HepG2 (cell line): ENCODE data around the gene MYL6. TPM values are rescaled to one million over a fixed set of nuclear protein-coding genes. Genes with fewer than 3 reads are reported as not detected.

ENCODE experiments used
- CREB1 ChIP-seq, 2 experiments: fragments of 450-650 bp in 1 of 2; IDR thresholded peaks; 2 replicates each; pipeline ENCODE4 v1.6.1; 2016 to 2017; ENCODE audit warnings: control low read depth in 1 of 2, mild to moderate bottlenecking in 1 of 2, missing compliant biosample characterization in 1 of 2, missing genetic modification characterization in 1 of 2
- ETV6 ChIP-seq: sonication (generic); formaldehyde crosslinking; conservative IDR thresholded peaks from 2 replicates; pipeline ENCODE4 v1.4.0; 2020; ENCODE audit warnings: missing genetic modification reagents
- IRF2 ChIP-seq: IDR thresholded peaks from 2 replicates; pipeline ENCODE4 v1.6.1; 2018; ENCODE audit warnings: missing genetic modification reagents, missing compliant biosample characterization
- KDM3A ChIP-seq: IDR thresholded peaks from 2 replicates; pipeline ENCODE4 v1.6.1; 2018; ENCODE audit warnings: low read depth, missing compliant biosample characterization
- RORA ChIP-seq: sonication (generic); formaldehyde crosslinking; IDR thresholded peaks from 2 replicates; pipeline ENCODE4 v1.5.0; 2020; ENCODE audit warnings: mild to moderate bottlenecking, missing genetic modification reagents, moderate library complexity
- TCF7 ChIP-seq: sonication (generic); IDR thresholded peaks from 2 replicates; pipeline ENCODE4 v1.6.1; 2016; ENCODE audit warnings: antibody characterized with exemption, low read depth
- U2AF2 ChIP-seq: fragments of 200-400 bp; formaldehyde crosslinking; IDR thresholded peaks from 2 replicates; pipeline ENCODE4 v1.6.1; 2017; ENCODE audit warnings: low read depth, mild to moderate bottlenecking, low read length
- ZKSCAN5 ChIP-seq: sonication (generic); formaldehyde crosslinking; IDR thresholded peaks from 2 replicates; pipeline ENCODE4 v1.5.1; 2020; ENCODE audit warnings: mild to moderate bottlenecking, missing genetic modification reagents
- ZKSCAN8 ChIP-seq: IDR thresholded peaks from 2 replicates; pipeline ENCODE4 v1.6.1; 2016; ENCODE audit warnings: borderline replicate concordance, missing genetic modification reagents, missing compliant biosample characterization
- ZMAT3 ChIP-seq: sonication (generic); formaldehyde crosslinking; conservative IDR thresholded peaks from 2 replicates; pipeline ENCODE4 v1.7.0; 2021; ENCODE audit warnings: missing genetic modification reagents
- ZMYM2 ChIP-seq: sonication (generic); formaldehyde crosslinking; IDR thresholded peaks from 2 replicates; pipeline ENCODE4 v1.8.0; 2022; ENCODE audit warnings: mild to moderate bottlenecking, missing genetic modification reagents
- ZNF572 ChIP-seq: sonication (generic); formaldehyde crosslinking; IDR thresholded peaks from 2 replicates; pipeline ENCODE4 v1.5.1; 2020; ENCODE audit warnings: mild to moderate bottlenecking, missing genetic modification reagents
- ZNF746 ChIP-seq: sonication (generic); formaldehyde crosslinking; IDR thresholded peaks from 2 replicates; pipeline ENCODE4 v1.8.0; 2022; ENCODE audit warnings: mild to moderate bottlenecking, missing genetic modification reagents
- ZNF775 ChIP-seq: sonication (generic); formaldehyde crosslinking; IDR thresholded peaks from 2 replicates; pipeline ENCODE4 v1.4.0; 2020; ENCODE audit warnings: missing genetic modification reagents, mild to moderate bottlenecking, moderate library complexity, borderline replicate concordance
- polyA plus RNA-seq, 8 experiments: library from polyadenylated mRNA; depleted of rRNA in 3 of 8; stranded (reverse) in 7 of 8; unstranded in 1 of 8; fragments of >200 nt; fragmentation: Illumina TruSeq in 4 of 8; extraction: Trizol in 4 of 8; gene quantifications; 2 replicates each; pipeline versions ENCODE4 v1.2.1 to v1.2.3, GENCODE V29; 2011 to 2016; ENCODE audit warnings: low read depth in 4 of 8, missing spikeins in 1 of 8, mixed read lengths in 1 of 8; ENCODE audit not compliant: insufficient read depth in 1 of 8
- total RNA-seq, 5 experiments: library from RNA; depleted of rRNA; stranded (reverse); fragments of >200 nt; fragmentation: Illumina TruSeq; extraction: Trizol; gene quantifications; 2 replicates each; pipeline ENCODE4 v1.2.3, GENCODE V29; 2016; ENCODE audit warnings: low read depth in 1 of 5
- TF ChIP-seq, protein P1 (sequence below): sonication (generic); formaldehyde crosslinking; IDR thresholded peaks from 2 replicates; pipeline ENCODE4 v1.4.0; 2020; ENCODE audit warnings: missing genetic modification reagents
- TF ChIP-seq, protein P2 (sequence below): sonication (generic); formaldehyde crosslinking; IDR thresholded peaks from 2 replicates; pipeline ENCODE4 v1.4.0; 2020; ENCODE audit warnings: missing genetic modification reagents, borderline replicate concordance
- TF ChIP-seq, protein P3 (sequence below): sonication (generic); formaldehyde crosslinking; IDR thresholded peaks from 2 replicates; pipeline ENCODE4 v1.5.0; 2020; ENCODE audit warnings: mild to moderate bottlenecking, missing genetic modification reagents
- TF ChIP-seq, protein P4 (sequence below): sonication (generic); formaldehyde crosslinking; IDR thresholded peaks from 2 replicates; pipeline ENCODE4 v1.5.0; 2020; ENCODE audit warnings: mild to moderate bottlenecking, missing genetic modification reagents, moderate library complexity

MYL6 gene
- total and polyA plus RNA-seq, 2 of the 13 experiments (the other 11 are each of a cell fraction or from before 2014, with no cell fraction given) = 1,127 to 1,192 TPM

DNA sequence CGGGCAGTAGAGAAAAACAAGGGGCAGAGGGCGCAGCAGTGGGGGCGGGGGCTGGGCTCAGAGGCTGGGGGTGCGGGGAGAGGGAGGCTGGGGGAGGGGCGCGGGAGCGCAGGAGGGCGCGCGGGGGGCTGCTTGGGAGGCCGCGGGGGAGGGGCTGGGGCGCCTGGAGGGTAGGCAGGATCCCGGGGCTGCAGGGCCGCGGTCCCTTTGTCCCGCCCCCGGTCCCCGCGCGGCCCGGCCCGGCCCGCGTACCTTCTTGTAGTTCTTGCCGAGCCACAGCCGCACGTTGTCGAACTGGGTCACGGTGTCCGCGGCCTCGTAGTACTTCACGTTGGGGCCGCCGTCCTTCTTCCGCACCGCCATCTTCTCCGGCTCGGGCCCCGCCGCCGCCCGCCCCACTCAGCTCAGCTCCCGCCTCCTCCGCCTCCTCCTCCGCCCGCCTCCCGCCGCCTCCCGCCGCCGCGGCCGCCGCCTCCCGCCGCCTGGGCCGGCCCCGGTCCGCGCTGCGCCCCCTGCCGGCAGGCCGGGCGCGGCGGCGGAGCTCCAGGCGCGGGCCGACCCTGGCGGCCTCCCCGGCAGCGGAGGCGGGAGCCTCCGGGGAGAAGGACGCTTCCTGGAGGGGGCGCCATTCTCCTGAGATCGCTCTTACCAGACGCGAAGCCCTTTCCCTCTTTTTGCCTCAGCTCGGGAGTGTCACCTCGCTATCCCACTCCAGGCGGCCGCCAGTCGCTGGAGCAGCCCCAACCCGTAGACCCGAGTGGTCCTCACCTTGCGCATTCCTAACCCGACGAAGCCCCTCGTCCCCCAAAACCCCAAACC is 31.1 kb downstream of the MYL6 start, which contains the start of gene SMARCC2 (continued):
- TF ChIP-seq ZMAT3 (CRISPR knock-in tag) (0 out of 2 replicates have a peak, but pooled peaks have one; percentile 21), ZNF572 (CRISPR knock-in tag) (no peak), KDM3A (0 out of 2 replicates have a peak, but pooled peaks have one; percentile 22), ZKSCAN8 (CRISPR knock-in tag) (0 out of 2 replicates have a peak, but pooled peaks have one; percentile 14), IRF2 (CRISPR knock-in tag) (0 out of 2 replicates have a peak, but pooled peaks have one; percentile 18), RORA (CRISPR knock-in tag) (no peak), U2AF2 (no peak), ZKSCAN5 (CRISPR knock-in tag) (no peak), ZMYM2 (CRISPR knock-in tag) (no peak; the same call in 1 of the 2 replicates), ETV6 (CRISPR knock-in tag) (no peak; the same call in 1 of the 2 replicates), ZNF746 (CRISPR knock-in tag) (peak; percentile 48; the same call in 1 of the 2 replicates), CREB1 (IDR thresholded peaks at IDR 0.05) (no peak), CREB1 (CRISPR knock-in tag; IDR thresholded peaks at IDR 0.05) (no peak), TCF7 (no peak), ZNF775 (no peak)
- TF ChIP-seq, protein P1, sequence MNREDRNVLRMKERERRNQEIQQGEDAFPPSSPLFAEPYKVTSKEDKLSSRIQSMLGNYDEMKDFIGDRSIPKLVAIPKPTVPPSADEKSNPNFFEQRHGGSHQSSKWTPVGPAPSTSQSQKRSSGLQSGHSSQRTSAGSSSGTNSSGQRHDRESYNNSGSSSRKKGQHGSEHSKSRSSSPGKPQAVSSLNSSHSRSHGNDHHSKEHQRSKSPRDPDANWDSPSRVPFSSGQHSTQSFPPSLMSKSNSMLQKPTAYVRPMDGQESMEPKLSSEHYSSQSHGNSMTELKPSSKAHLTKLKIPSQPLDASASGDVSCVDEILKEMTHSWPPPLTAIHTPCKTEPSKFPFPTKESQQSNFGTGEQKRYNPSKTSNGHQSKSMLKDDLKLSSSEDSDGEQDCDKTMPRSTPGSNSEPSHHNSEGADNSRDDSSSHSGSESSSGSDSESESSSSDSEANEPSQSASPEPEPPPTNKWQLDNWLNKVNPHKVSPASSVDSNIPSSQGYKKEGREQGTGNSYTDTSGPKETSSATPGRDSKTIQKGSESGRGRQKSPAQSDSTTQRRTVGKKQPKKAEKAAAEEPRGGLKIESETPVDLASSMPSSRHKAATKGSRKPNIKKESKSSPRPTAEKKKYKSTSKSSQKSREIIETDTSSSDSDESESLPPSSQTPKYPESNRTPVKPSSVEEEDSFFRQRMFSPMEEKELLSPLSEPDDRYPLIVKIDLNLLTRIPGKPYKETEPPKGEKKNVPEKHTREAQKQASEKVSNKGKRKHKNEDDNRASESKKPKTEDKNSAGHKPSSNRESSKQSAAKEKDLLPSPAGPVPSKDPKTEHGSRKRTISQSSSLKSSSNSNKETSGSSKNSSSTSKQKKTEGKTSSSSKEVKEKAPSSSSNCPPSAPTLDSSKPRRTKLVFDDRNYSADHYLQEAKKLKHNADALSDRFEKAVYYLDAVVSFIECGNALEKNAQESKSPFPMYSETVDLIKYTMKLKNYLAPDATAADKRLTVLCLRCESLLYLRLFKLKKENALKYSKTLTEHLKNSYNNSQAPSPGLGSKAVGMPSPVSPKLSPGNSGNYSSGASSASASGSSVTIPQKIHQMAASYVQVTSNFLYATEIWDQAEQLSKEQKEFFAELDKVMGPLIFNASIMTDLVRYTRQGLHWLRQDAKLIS (CRISPR knock-in tag) = no peak
- TF ChIP-seq, protein P2, sequence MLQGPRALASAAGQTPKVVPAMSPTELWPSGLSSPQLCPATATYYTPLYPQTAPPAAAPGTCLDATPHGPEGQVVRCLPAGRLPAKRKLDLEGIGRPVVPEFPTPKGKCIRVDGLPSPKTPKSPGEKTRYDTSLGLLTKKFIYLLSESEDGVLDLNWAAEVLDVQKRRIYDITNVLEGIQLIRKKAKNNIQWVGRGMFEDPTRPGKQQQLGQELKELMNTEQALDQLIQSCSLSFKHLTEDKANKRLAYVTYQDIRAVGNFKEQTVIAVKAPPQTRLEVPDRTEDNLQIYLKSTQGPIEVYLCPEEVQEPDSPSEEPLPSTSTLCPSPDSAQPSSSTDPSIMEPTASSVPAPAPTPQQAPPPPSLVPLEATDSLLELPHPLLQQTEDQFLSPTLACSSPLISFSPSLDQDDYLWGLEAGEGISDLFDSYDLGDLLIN (CRISPR knock-in tag) = no peak
- TF ChIP-seq, protein P3, sequence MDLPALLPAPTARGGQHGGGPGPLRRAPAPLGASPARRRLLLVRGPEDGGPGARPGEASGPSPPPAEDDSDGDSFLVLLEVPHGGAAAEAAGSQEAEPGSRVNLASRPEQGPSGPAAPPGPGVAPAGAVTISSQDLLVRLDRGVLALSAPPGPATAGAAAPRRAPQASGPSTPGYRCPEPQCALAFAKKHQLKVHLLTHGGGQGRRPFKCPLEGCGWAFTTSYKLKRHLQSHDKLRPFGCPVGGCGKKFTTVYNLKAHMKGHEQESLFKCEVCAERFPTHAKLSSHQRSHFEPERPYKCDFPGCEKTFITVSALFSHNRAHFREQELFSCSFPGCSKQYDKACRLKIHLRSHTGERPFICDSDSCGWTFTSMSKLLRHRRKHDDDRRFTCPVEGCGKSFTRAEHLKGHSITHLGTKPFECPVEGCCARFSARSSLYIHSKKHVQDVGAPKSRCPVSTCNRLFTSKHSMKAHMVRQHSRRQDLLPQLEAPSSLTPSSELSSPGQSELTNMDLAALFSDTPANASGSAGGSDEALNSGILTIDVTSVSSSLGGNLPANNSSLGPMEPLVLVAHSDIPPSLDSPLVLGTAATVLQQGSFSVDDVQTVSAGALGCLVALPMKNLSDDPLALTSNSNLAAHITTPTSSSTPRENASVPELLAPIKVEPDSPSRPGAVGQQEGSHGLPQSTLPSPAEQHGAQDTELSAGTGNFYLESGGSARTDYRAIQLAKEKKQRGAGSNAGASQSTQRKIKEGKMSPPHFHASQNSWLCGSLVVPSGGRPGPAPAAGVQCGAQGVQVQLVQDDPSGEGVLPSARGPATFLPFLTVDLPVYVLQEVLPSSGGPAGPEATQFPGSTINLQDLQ (CRISPR knock-in tag) = no peak
- TF ChIP-seq, protein P4, sequence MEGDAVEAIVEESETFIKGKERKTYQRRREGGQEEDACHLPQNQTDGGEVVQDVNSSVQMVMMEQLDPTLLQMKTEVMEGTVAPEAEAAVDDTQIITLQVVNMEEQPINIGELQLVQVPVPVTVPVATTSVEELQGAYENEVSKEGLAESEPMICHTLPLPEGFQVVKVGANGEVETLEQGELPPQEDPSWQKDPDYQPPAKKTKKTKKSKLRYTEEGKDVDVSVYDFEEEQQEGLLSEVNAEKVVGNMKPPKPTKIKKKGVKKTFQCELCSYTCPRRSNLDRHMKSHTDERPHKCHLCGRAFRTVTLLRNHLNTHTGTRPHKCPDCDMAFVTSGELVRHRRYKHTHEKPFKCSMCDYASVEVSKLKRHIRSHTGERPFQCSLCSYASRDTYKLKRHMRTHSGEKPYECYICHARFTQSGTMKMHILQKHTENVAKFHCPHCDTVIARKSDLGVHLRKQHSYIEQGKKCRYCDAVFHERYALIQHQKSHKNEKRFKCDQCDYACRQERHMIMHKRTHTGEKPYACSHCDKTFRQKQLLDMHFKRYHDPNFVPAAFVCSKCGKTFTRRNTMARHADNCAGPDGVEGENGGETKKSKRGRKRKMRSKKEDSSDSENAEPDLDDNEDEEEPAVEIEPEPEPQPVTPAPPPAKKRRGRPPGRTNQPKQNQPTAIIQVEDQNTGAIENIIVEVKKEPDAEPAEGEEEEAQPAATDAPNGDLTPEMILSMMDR (CRISPR knock-in tag) = peak; percentile 81
